ENCODE data around the gene MTMR10. TPM values are rescaled to one million over a fixed set of nuclear protein-coding genes. Genes with fewer than 3 reads are reported as not detected.

MTMR10 gene
- total RNA-seq, 1 donor from 2014 or later: 14.8 TPM

DNA sequence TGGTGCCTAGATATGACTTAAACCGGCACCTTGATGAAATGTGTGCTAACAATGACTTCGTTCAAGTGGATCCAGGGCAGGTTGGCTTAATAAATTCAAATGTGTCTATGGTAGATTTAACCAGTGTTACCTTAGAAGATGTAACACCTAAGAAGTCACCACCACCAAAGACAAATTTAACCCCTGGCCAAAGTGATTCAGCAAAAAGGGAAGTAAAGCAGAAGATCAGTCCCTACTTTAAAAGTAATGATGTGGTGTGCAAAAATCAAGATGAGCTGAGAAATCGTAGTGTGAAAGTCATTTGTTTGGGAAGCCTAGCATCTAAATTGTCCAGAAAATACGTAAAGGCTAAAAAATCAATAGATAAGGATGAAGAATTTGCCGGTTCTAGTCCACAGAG is 86.6 kb downstream of the MTMR10 start:
- Histone ChIP-seq H3K27me3 (ENCODE audit: insufficient read depth, low read length) (no peaks in the 10 kb centered on the region), H2AFZ (ENCODE audit: low read depth, low read length) (no peak overlapping the region), H3K27ac (ENCODE audit: low read depth, low read length) (no peak overlapping the region), H3K36me3 (ENCODE audit: insufficient read depth, low read length) (peaks cover 4% of the 10 kb centered on the region), H4K20me1 (ENCODE audit: insufficient read depth, low read length) (peaks cover 8% of the 10 kb centered on the region), H3K4me3 (ENCODE audit: insufficient read depth, low read depth, low read length) (peak overlapping the region; percentile 79), H3K79me2 (ENCODE audit: insufficient read depth, low read length) (no peaks in the 10 kb centered on the region), H3K9ac (ENCODE audit: low read length) (no peak overlapping the region), H3K4me2 (ENCODE audit: low read length) (peak overlapping the region; percentile 89), H3K4me1 (ENCODE audit: insufficient read depth, low read length) (no peaks in the 10 kb centered on the region), H3K9me3 (ENCODE audit: insufficient read depth, low read depth, low read length) (no peaks in the 10 kb centered on the region)
- TF ChIP-seq EZH2 (IDR thresholded peaks at IDR 0.05; ENCODE audit: insufficient read depth, low read length): no peak
- no peak for TF ChIP-seq CTCF (IDR thresholded peaks at IDR 0.05; ENCODE audit: insufficient read depth, low read depth, low read length)
- Mint-ChIP-seq H3K4me3 (ENCODE audit: unreplicated experiment) (peak overlapping the region; percentile 95), H3K4me1 (ENCODE audit: low read depth, unreplicated experiment) (peaks cover 2% of the 10 kb centered on the region), H3K27me3 (ENCODE audit: low read depth, unreplicated experiment) (no peaks in the 10 kb centered on the region), H3K36me3 (ENCODE audit: low read depth, unreplicated experiment) (no peaks in the 10 kb centered on the region), H3K9me3 (ENCODE audit: unreplicated experiment) (no peaks in the 10 kb centered on the region), H3K27ac (ENCODE audit: unreplicated experiment) (no peak overlapping the region)
- DNase-seq (ENCODE audit: low read depth): no peak
- FAIRE-seq: no peak

DNA sequence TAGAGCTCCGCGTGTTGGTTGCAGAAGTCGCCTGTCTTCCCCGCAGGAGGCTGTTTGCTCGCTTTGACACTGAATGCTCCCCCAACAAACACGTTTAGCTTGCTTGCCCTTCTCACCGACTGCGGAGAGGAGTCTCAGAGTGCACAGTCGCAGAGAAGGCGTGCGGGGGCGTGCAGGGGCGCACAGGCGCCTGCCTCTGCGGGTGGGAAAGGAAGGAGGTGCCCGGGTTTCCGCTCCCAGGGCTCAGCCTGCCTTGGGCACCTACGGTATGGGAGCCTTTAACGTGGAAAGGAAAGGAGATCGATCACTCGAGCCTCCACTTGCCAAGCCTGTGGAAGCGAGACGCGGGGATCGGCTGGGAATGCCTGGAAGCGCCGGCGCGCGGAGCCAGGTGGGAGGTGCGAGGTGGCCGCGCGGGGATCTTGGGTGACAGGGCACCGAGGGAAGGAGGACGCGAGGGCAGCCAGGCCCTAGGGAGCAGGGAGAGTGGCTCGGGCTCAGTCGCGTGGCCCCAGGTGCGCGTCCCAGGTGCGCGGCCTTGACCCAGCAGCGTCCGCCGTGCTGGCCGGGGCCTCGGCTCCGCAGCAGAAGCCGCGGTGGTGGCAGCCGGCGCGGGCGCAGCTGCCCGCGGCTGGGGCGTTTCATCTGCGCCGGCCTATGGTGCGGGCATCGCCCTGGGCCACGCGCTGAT is 87.8 kb downstream of the MTMR10 start, which contains the start of gene FAN1:
Gene FAN1, plus strand, starts transcription at position 419 of the 691 bp plus-strand sequence. CDS start 749 bp downstream, outside the sequence.
- peak within 1 kb of the TSS; percentile 79 for H3K27ac Mint-ChIP-seq (ENCODE audit: unreplicated experiment)
- FAIRE-seq (no peak), DNase-seq (ENCODE audit: low read depth) (peak; percentile 81)
- no peaks in the 10 kb centered on the region for H3K79me2 ChIP-seq (ENCODE audit: insufficient read depth, low read length)
- H3K9me3 ChIP-seq (ENCODE audit: insufficient read depth, low read depth, low read length): no peaks in the 10 kb centered on the region
- H3K9ac ChIP-seq (ENCODE audit: low read length): peak within 1 kb of the TSS; percentile 86
- no peaks in the 10 kb centered on the region for H3K27me3 Mint-ChIP-seq (ENCODE audit: low read depth, unreplicated experiment)
- no peaks in the 10 kb centered on the region for H3K36me3 Mint-ChIP-seq (ENCODE audit: low read depth, unreplicated experiment)
- peak within 1 kb of the TSS; percentile 95 for H3K4me3 Mint-ChIP-seq (ENCODE audit: unreplicated experiment)
- H2AFZ ChIP-seq (ENCODE audit: low read depth, low read length): peak within 1 kb of the TSS; percentile 88
- peaks cover 2% of the 10 kb centered on the region for H3K4me1 Mint-ChIP-seq (ENCODE audit: low read depth, unreplicated experiment)
- H3K27ac ChIP-seq (ENCODE audit: low read depth, low read length): peak within 1 kb of the TSS; percentile 46
- no peaks in the 10 kb centered on the region for H3K36me3 ChIP-seq (ENCODE audit: insufficient read depth, low read length)
- H4K20me1 ChIP-seq (ENCODE audit: insufficient read depth, low read length): no peaks in the 10 kb centered on the region
- no peaks in the 10 kb centered on the region for H3K27me3 ChIP-seq (ENCODE audit: insufficient read depth, low read length)
- peak within 1 kb of the TSS; percentile 89 for H3K4me2 ChIP-seq (ENCODE audit: low read length)
- H3K4me1 ChIP-seq (ENCODE audit: insufficient read depth, low read length): no peaks in the 10 kb centered on the region
- peak within 1 kb of the TSS; percentile 79 for H3K4me3 ChIP-seq (ENCODE audit: insufficient read depth, low read depth, low read length)
- no peak for TF ChIP-seq CTCF (IDR thresholded peaks at IDR 0.05; ENCODE audit: insufficient read depth, low read depth, low read length)
- no peak for TF ChIP-seq EZH2 (IDR thresholded peaks at IDR 0.05; ENCODE audit: insufficient read depth, low read length)
- H3K9me3 Mint-ChIP-seq (ENCODE audit: unreplicated experiment): no peaks in the 10 kb centered on the region

GRCh38 chr15:30901889-30902288 is 89.5 kb downstream of the MTMR10 start:
- Histone ChIP-seq H4K20me1 (ENCODE audit: insufficient read depth, low read length) (no peaks in the 10 kb centered on the region), H2AFZ (ENCODE audit: low read depth, low read length) (no peak overlapping the region), H3K4me3 (ENCODE audit: insufficient read depth, low read depth, low read length) (no peak overlapping the region), H3K36me3 (ENCODE audit: insufficient read depth, low read length) (no peaks in the 10 kb centered on the region), H3K4me2 (ENCODE audit: low read length) (no peak overlapping the region), H3K79me2 (ENCODE audit: insufficient read depth, low read length) (no peaks in the 10 kb centered on the region), H3K4me1 (ENCODE audit: insufficient read depth, low read length) (no peaks in the 10 kb centered on the region), H3K27ac (ENCODE audit: low read depth, low read length) (no peak overlapping the region), H3K9ac (ENCODE audit: low read length) (no peak overlapping the region), H3K27me3 (ENCODE audit: insufficient read depth, low read length) (no peaks in the 10 kb centered on the region), H3K9me3 (ENCODE audit: insufficient read depth, low read depth, low read length) (no peaks in the 10 kb centered on the region)
- Mint-ChIP-seq H3K4me3 (ENCODE audit: unreplicated experiment) (no peak overlapping the region), H3K27me3 (ENCODE audit: low read depth, unreplicated experiment) (no peaks in the 10 kb centered on the region), H3K27ac (ENCODE audit: unreplicated experiment) (no peak overlapping the region), H3K4me1 (ENCODE audit: low read depth, unreplicated experiment) (peaks cover 2% of the 10 kb centered on the region), H3K36me3 (ENCODE audit: low read depth, unreplicated experiment) (no peaks in the 10 kb centered on the region), H3K9me3 (ENCODE audit: unreplicated experiment) (no peaks in the 10 kb centered on the region)
- no peak for FAIRE-seq
- TF ChIP-seq CTCF (IDR thresholded peaks at IDR 0.05; ENCODE audit: insufficient read depth, low read depth, low read length) (no peak), EZH2 (IDR thresholded peaks at IDR 0.05; ENCODE audit: insufficient read depth, low read length) (no peak)
- no peak for DNase-seq (ENCODE audit: low read depth)

Measured in astrocyte (in vitro differentiated cells and primary cell).